Stimulated activated CD4-positive, alpha-beta T cell treated with anti-CD3 and anti-CD28 coated beads, Interleukin-15, amount 100 ng/mL, for 1 hour (primary cell): Measurements from ENCODE around the gene SERPINE1.

Experiments used
- DNase-seq, 2 donors: peaks; one replicate each; pipeline ENCODE4 v3.0.0-alpha.2; 2020; ENCODE audit warnings: low read depth in 1 of 2, low spot score in 1 of 2

SERPINE1 gene

GRCh38 chr7:101167645-101168411, 40.9 kb downstream of the SERPINE1 start:
- no peak for DNase-seq

GRCh38 chr7:101168412-101169049, 41.6 kb downstream of the SERPINE1 start:
- no peak for DNase-seq

GRCh38 chr7:101169110-101169837, 42.4 kb downstream of the SERPINE1 start:
- DNase-seq = no peak

- DNase-seq = peak; percentile 61 to 71
These were observed 43.1 kb downstream of the SERPINE1 start for GRCh38 chr7:101169838-101170551.

GRCh38 chr7:101170617-101171441, 43.9 kb downstream of the SERPINE1 start:
- DNase-seq = no peak

- no peak for DNase-seq
These were observed 44.5 kb downstream of the SERPINE1 start for GRCh38 chr7:101171442-101171837.

GRCh38 chr7:101172005-101172853, 45.3 kb downstream of the SERPINE1 start:
- DNase-seq = no peak

- no peak for DNase-seq
These were observed 46.2 kb downstream of the SERPINE1 start for GRCh38 chr7:101172854-101173751.

GRCh38 chr7:101173752-101174244, 46.9 kb downstream of the SERPINE1 start:
- peak; percentile 38 to 46 for DNase-seq

GRCh38 chr7:101174322-101174854, 47.5 kb downstream of the SERPINE1 start:
- DNase-seq = no peak

GRCh38 chr7:101175664-101176063, 48.8 kb downstream of the SERPINE1 start:
- DNase-seq = no peak

- no peak for DNase-seq
These were observed 50.7 kb downstream of the SERPINE1 start for GRCh38 chr7:101177644-101178043.

GRCh38 chr7:101179117-101179516, 52.2 kb downstream of the SERPINE1 start:
- no peak for DNase-seq

GRCh38 chr7:101179713-101180112, 52.8 kb downstream of the SERPINE1 start:
- no peak for DNase-seq

- no peak for DNase-seq
These were observed 53.3 kb downstream of the SERPINE1 start, which contains the start of gene NAT16 for GRCh38 chr7:101180130-101180755. Gene NAT16, minus strand, starts transcription at chr7:101180293. Its CDS starts 5,486 bp downstream, at chr7:101174807.

GRCh38 chr7:101185258-101185839, 58.4 kb downstream of the SERPINE1 start:
- no peak for DNase-seq

GRCh38 chr7:101186194-101186593, 59.3 kb downstream of the SERPINE1 start:
- no peak for DNase-seq
